IPS-NIHi11 (cell line): ENCODE results near the gene ZBTB12.
"Not testable (repeated sequence)": the region's sequence is repeated elsewhere in the genome, so short reads cannot be mapped to it uniquely, and the experiment has no call there.

Source experiments
- DNase-seq: peaks from one replicate; pipeline ENCODE4 v3.0.0; 2012; ENCODE audit warnings: mixed read lengths, low spot score

The ZBTB12 gene

GRCh38 chr6:31874836-31875572 lies 26.9 kb downstream of the ZBTB12 start:
- peak; percentile 1 for DNase-seq

- DNase-seq, result peak; percentile 2
Measured at GRCh38 chr6:31874084-31874670, 27.7 kb downstream of the ZBTB12 start.

- DNase-seq, result peak; percentile 38
Measured at GRCh38 chr6:31871046-31871659, 30.7 kb downstream of the ZBTB12 start.

GRCh38 chr6:31870385-31870921 lies 31.4 kb downstream of the ZBTB12 start:
- DNase-seq, result peak; percentile 50

- DNase-seq, result no peak
Measured at GRCh38 chr6:31869343-31869742, 32.5 kb downstream of the ZBTB12 start.

GRCh38 chr6:31868658-31868971 lies 33.3 kb downstream of the ZBTB12 start:
- not testable (repeated sequence) for DNase-seq

GRCh38 chr6:31865205-31866118 lies 36.4 kb downstream of the ZBTB12 start:
- no peak for DNase-seq

- no peak for DNase-seq
Measured at GRCh38 chr6:31864818-31865204, 37.1 kb downstream of the ZBTB12 start.

- not testable (repeated sequence) for DNase-seq
Measured at GRCh38 chr6:31864123-31864562, 37.7 kb downstream of the ZBTB12 start.

GRCh38 chr6:31862344-31863235 lies 39.3 kb downstream of the ZBTB12 start, which contains the start of gene NEU1:
Gene NEU1, minus strand, starts transcription at chr6:31862821. Its CDS starts 45 bp downstream, at chr6:31862776.
- peak; percentile 100 for DNase-seq

GRCh38 chr6:31861919-31862343 lies 40.0 kb downstream of the ZBTB12 start:
- DNase-seq, result no peak

- no peak for DNase-seq
Measured at GRCh38 chr6:31861150-31861549, 40.7 kb downstream of the ZBTB12 start.

- DNase-seq, result no peak
Measured at GRCh38 chr6:31860349-31860748, 41.5 kb downstream of the ZBTB12 start.

- DNase-seq, result no peak
Measured at GRCh38 chr6:31859923-31860322, 42.0 kb downstream of the ZBTB12 start.

GRCh38 chr6:31858707-31859106 lies 43.2 kb downstream of the ZBTB12 start:
- no peak for DNase-seq

GRCh38 chr6:31857774-31858173 lies 44.1 kb downstream of the ZBTB12 start:
- DNase-seq, result not testable (repeated sequence)

- not testable (repeated sequence) for DNase-seq
Measured at GRCh38 chr6:31851980-31852718, 49.7 kb downstream of the ZBTB12 start.

GRCh38 chr6:31851485-31851832 lies 50.4 kb downstream of the ZBTB12 start:
- DNase-seq, result no peak

GRCh38 chr6:31850765-31851484 lies 51.0 kb downstream of the ZBTB12 start:
- DNase-seq, result no peak
